H1 (cell line): ENCODE results near the gene LRRC55. TPM values are rescaled to one million over a fixed set of nuclear protein-coding genes. Genes with fewer than 3 reads are reported as not detected.

Experiments used
- CTCF ChIA-PET: fragments of 300-600 bp; sonication (Branson Sonifier 250); formaldehyde crosslinking; loops from one replicate; lab custom pipeline; 2021; ENCODE audit not compliant: partially characterized antibody; lab: Charles Lee
- POLR2A ChIA-PET: fragments of 300-600 bp; sonication (Branson Sonifier 250); formaldehyde crosslinking; loops from one replicate; lab custom pipeline; 2021; ENCODE audit warnings: inconsistent platforms; ENCODE audit not compliant: partially characterized antibody; lab: Charles Lee
- DNase-seq, 2 experiments: peaks; one replicate each; pipeline versions ENCODE4 v3.0.0 to v3.0.0-alpha.2; 2010 to 2022; ENCODE audit warnings: low spot score in 2 of 2, low read depth in 1 of 2, mixed read lengths in 1 of 2
- FAIRE-seq: peaks from 2 replicates; lab custom pipeline; 2011; peaks lifted over from hg19 to GRCh38; lab: Jason Lieb, UNC
- H2AFZ ChIP-seq: 2 replicates; pipeline ENCODE4 v1.8.1; 2012; ENCODE audit warnings: low read length, inconsistent platforms
- H2AK5ac ChIP-seq: 2 replicates; pipeline ENCODE4 v1.6.1; 2013; ENCODE audit warnings: low read depth, low read length
- H2BK120ac ChIP-seq: replicated peaks from 2 replicates; pipeline ENCODE3; 2013; ENCODE audit warnings: low read depth, low read length, inconsistent platforms
- H2BK12ac ChIP-seq: 2 replicates; pipeline ENCODE4 v1.6.1; 2013; ENCODE audit warnings: low read depth, low read length
- H2BK15ac ChIP-seq: 2 replicates; pipeline ENCODE4 v1.6.1; 2013; ENCODE audit warnings: low read length
- H2BK20ac ChIP-seq: 2 replicates; pipeline ENCODE4 v1.6.1; 2013; ENCODE audit warnings: low read length
- H2BK5ac ChIP-seq: 2 replicates; pipeline ENCODE4 v1.6.1; 2013; ENCODE audit warnings: low read depth, low read length
- H3K14ac ChIP-seq: 2 replicates; pipeline ENCODE4 v1.6.1; 2013; ENCODE audit warnings: inconsistent platforms; ENCODE audit not compliant: insufficient read length
- H3K18ac ChIP-seq: 2 replicates; pipeline ENCODE4 v1.6.1; 2013; ENCODE audit warnings: low read length; ENCODE audit errors: extremely low read depth
- H3K23ac ChIP-seq: 2 replicates; pipeline ENCODE4 v1.6.1; 2013; ENCODE audit warnings: inconsistent platforms; ENCODE audit not compliant: insufficient read length
- H3K23me2 ChIP-seq: 2 replicates; pipeline ENCODE4 v1.6.1; 2013; ENCODE audit warnings: low read depth, low read length
- H3K27ac ChIP-seq: 2 replicates; pipeline ENCODE4 v1.6.1; 2011; ENCODE audit warnings: low read depth, low read length, inconsistent platforms
- H3K27me3 ChIP-seq, 4 experiments: replicated peaks in 1 of 4; 1 replicate in 1 of 4; 2 replicates in 3 of 4; pipeline versions ENCODE4 v1.6.1 to v1.8.1; 2011 to 2013; ENCODE audit warnings: low read length in 3 of 4, mild to moderate bottlenecking in 3 of 4, inconsistent platforms in 2 of 4, mixed read lengths in 2 of 4, moderate library complexity in 1 of 4; ENCODE audit not compliant: control insufficient read depth in 3 of 4, insufficient read depth in 3 of 4; ENCODE audit errors: extremely low read depth in 1 of 4
- H3K36me3 ChIP-seq, 4 experiments: 2 replicates each; pipeline versions ENCODE4 v1.6.1 to v1.8.1; 2011 to 2013; ENCODE audit warnings: mild to moderate bottlenecking in 4 of 4, low read length in 3 of 4, moderate library complexity in 2 of 4, control low read depth in 1 of 4, inconsistent platforms in 1 of 4; ENCODE audit not compliant: insufficient read depth in 4 of 4, control insufficient read depth in 2 of 4
- H3K4ac ChIP-seq: replicated peaks from 2 replicates; pipeline ENCODE3; 2013; ENCODE audit warnings: low read length, low read depth, mixed read lengths, inconsistent platforms; ENCODE audit not compliant: insufficient read length
- H3K4me1 ChIP-seq, 4 experiments: replicated peaks in 1 of 4; 1 replicate in 1 of 4; 2 replicates in 3 of 4; pipeline versions ENCODE4 v1.6.1 to v1.8.1; 2011 to 2013; ENCODE audit warnings: low read length in 3 of 4, inconsistent platforms in 2 of 4, mixed read lengths in 1 of 4; ENCODE audit not compliant: insufficient read depth in 4 of 4, control insufficient read depth in 3 of 4
- H3K4me2 ChIP-seq, 2 experiments: 2 replicates each; pipeline versions ENCODE4 v1.6.1 to v1.8.1; 2011 to 2013; ENCODE audit warnings: low read depth in 2 of 2, low read length in 2 of 2, control low read depth in 1 of 2, inconsistent platforms in 1 of 2, mild to moderate bottlenecking in 1 of 2; ENCODE audit not compliant: insufficient read depth in 1 of 2
- H3K4me3 ChIP-seq, 4 experiments: fragments of 200-600, 300-600 bp in 1 of 4; sonication (generic), shearing (Covaris generic), sonication (Bioruptor Twin) in 1 of 4; 2 replicates each; pipeline versions ENCODE4 v1.5.1 to v1.8.1; 2011 to 2016; ENCODE audit warnings: low read length in 4 of 4, low read depth in 3 of 4, control low read depth in 2 of 4, inconsistent platforms in 2 of 4, mild to moderate bottlenecking in 2 of 4, mixed read lengths in 1 of 4, moderate library complexity in 1 of 4; ENCODE audit not compliant: insufficient read depth in 2 of 4; ENCODE audit errors: extremely low read depth in 1 of 4
- H3K56ac ChIP-seq: replicated peaks from 2 replicates; pipeline ENCODE3; 2013; ENCODE audit warnings: low read depth, mild to moderate bottlenecking, mixed read lengths, low read length, inconsistent platforms; ENCODE audit not compliant: insufficient read length
- H3K79me1 ChIP-seq: 2 replicates; pipeline ENCODE4 v1.6.1; 2013; ENCODE audit warnings: low read depth, low read length, control low read depth
- H3K79me2 ChIP-seq, 2 experiments: 2 replicates each; pipeline versions ENCODE4 v1.6.1 to v1.8.1; 2012 to 2013; ENCODE audit warnings: low read length in 2 of 2, mild to moderate bottlenecking in 2 of 2, inconsistent platforms in 1 of 2; ENCODE audit not compliant: insufficient read depth in 2 of 2, control insufficient read depth in 1 of 2
- H3K9ac ChIP-seq, 4 experiments: replicated peaks in 1 of 4; 1 replicate in 1 of 4; 2 replicates in 3 of 4; pipeline versions ENCODE4 v1.6.1 to v1.8.1; 2011 to 2013; ENCODE audit warnings: low read depth in 3 of 4, low read length in 3 of 4, control low read depth in 2 of 4, mild to moderate bottlenecking in 2 of 4, moderate library complexity in 2 of 4, inconsistent platforms in 1 of 4; ENCODE audit errors: extremely low read depth in 1 of 4
- H3K9me3 ChIP-seq, 2 experiments: 2 replicates each; pipeline versions ENCODE4 v1.6.1 to v1.8.1; 2012 to 2013; ENCODE audit warnings: mild to moderate bottlenecking in 2 of 2, moderate library complexity in 2 of 2, control low read depth in 1 of 2, inconsistent platforms in 1 of 2, low read depth in 1 of 2, low read length in 1 of 2, mixed read lengths in 1 of 2; ENCODE audit not compliant: insufficient read depth in 2 of 2
- H4K20me1 ChIP-seq, 2 experiments: replicated peaks in 1 of 2; 2 replicates each; pipeline versions ENCODE3 to v1.8.1; 2011 to 2013; ENCODE audit warnings: inconsistent platforms in 2 of 2, low read length in 2 of 2, mild to moderate bottlenecking in 1 of 2; ENCODE audit not compliant: insufficient read depth in 2 of 2, control insufficient read depth in 1 of 2
- H4K5ac ChIP-seq: 2 replicates; pipeline ENCODE4 v1.6.1; 2013; ENCODE audit warnings: low read length, low read depth, mixed read lengths, inconsistent platforms; ENCODE audit not compliant: insufficient read length
- H4K8ac ChIP-seq: 2 replicates; pipeline ENCODE4 v1.8.0; 2013; ENCODE audit warnings: mild to moderate bottlenecking, moderate library complexity, low read length, inconsistent platforms; ENCODE audit not compliant: insufficient read depth; ENCODE audit errors: extremely low read depth
- H4K91ac ChIP-seq: replicated peaks from 2 replicates; pipeline ENCODE3; 2013; ENCODE audit warnings: low read length, mixed read lengths, inconsistent platforms; ENCODE audit not compliant: insufficient read length
- CHD1 ChIP-seq: IDR thresholded peaks from 2 replicates; pipeline ENCODE4 v1.6.1; 2012; ENCODE audit warnings: low read depth, low read length, improper control_type of control experiment
- CREB1 ChIP-seq: IDR thresholded peaks from 2 replicates; pipeline ENCODE4 v1.6.1; 2012; ENCODE audit warnings: inconsistent platforms
- EGR1 ChIP-seq: IDR thresholded peaks from 2 replicates; pipeline ENCODE4 v1.6.1; 2011; ENCODE audit warnings: low read depth, low read length, borderline replicate concordance
- EP300 ChIP-seq, 2 experiments: IDR thresholded peaks; 1 replicate in 1 of 2; 2 replicates in 1 of 2; pipeline ENCODE4 v1.6.1; 2011 to 2012; ENCODE audit warnings: low read depth in 2 of 2, low read length in 2 of 2, mild to moderate bottlenecking in 2 of 2, borderline replicate concordance in 1 of 2, inconsistent platforms in 1 of 2, moderate library complexity in 1 of 2
- NANOG ChIP-seq: IDR thresholded peaks from 2 replicates; pipeline ENCODE4 v1.6.1; 2011; ENCODE audit warnings: low read length, low read depth, mild to moderate bottlenecking, inconsistent platforms; ENCODE audit not compliant: insufficient read depth, poor library complexity, severe bottlenecking
- RNF2 ChIP-seq: fragments of 200-900, 300-1000 bp; sonication (generic); IDR thresholded peaks from 2 replicates; pipeline ENCODE4 v1.7.1; 2016; ENCODE audit warnings: borderline replicate concordance, low read depth, mild to moderate bottlenecking, antibody characterized with exemption, low read length; ENCODE audit not compliant: poor library complexity, severe bottlenecking; ENCODE audit errors: missing control alignments
- RXRA ChIP-seq: IDR thresholded peaks from 2 replicates; pipeline ENCODE4 v1.6.1; 2011; ENCODE audit warnings: low read depth, mild to moderate bottlenecking, low read length, moderate library complexity; ENCODE audit not compliant: insufficient read depth
- WGBS, 2 experiments: shearing (Covaris generic) in 1 of 2; methylation state at CpG; one replicate each; pipeline versions ENCODE4 v1.1.6 to v1.1.7; 2013 to 2015; ENCODE audit warnings: low lambda C conversion rate in 2 of 2, mixed read lengths in 2 of 2, inconsistent platforms in 1 of 2, low coverage in 1 of 2, missing lambda C conversion rate in 1 of 2; ENCODE audit not compliant: insufficient replicate concordance in 2 of 2, insufficient coverage in 1 of 2, insufficient read length in 1 of 2; ENCODE audit errors: extremely low coverage in 1 of 2, missing lambda C conversion rate in 1 of 2; 5-methylcytosine and 5-hydroxymethylcytosine counted together
- polyA plus RNA-seq, 7 experiments: library from polyadenylated mRNA; depleted of rRNA in 3 of 7; stranded (reverse) in 5 of 7; unstranded in 2 of 7; fragments of >200 nt in 5 of 7; fragments of 200-250 nt in 2 of 7; gene quantifications; 1 replicate in 5 of 7; 2 replicates in 1 of 7; 4 replicates in 1 of 7; pipeline versions ENCODE4 v1.2.1 to v1.2.3, GENCODE V29; 2011 to 2013; ENCODE audit warnings: missing spikeins in 2 of 7, mixed read lengths in 2 of 7
- total RNA-seq: library from RNA; stranded (reverse); fragmentation: NEBNext Ultra II Directional; extraction: Animal tissue kit (Norgen Biotek cat#: 25700); gene quantifications from 2 replicates; pipeline ENCODE4 v1.2.1, GENCODE V29; 2021
- TF ChIP-seq, protein P1 (sequence below): IDR thresholded peaks from 2 replicates; pipeline ENCODE4 v1.6.1; 2012; ENCODE audit warnings: low read length, inconsistent platforms

LRRC55 gene
- total and polyA plus RNA-seq, 2 of the 8 experiments (the other 6 are each of a cell fraction or from before 2014, with no cell fraction given) = 0.62 to 1.1 TPM

- no peak overlapping the region for H3K27ac ChIP-seq
- TF ChIP-seq RNF2 (no peak), NANOG (no peak), RXRA (no peak), EP300 (IDR thresholded peaks at IDR 0.05; ENCODE audit: borderline replicate concordance in 1 of 2, low read depth in 2 of 2, low read length in 2 of 2) (no peak), CHD1 (no peak), EGR1 (no peak), CREB1 (no peak)
- TF ChIP-seq, protein P1, sequence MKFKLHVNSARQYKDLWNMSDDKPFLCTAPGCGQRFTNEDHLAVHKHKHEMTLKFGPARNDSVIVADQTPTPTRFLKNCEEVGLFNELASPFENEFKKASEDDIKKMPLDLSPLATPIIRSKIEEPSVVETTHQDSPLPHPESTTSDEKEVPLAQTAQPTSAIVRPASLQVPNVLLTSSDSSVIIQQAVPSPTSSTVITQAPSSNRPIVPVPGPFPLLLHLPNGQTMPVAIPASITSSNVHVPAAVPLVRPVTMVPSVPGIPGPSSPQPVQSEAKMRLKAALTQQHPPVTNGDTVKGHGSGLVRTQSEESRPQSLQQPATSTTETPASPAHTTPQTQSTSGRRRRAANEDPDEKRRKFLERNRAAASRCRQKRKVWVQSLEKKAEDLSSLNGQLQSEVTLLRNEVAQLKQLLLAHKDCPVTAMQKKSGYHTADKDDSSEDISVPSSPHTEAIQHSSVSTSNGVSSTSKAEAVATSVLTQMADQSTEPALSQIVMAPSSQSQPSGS = no peak
- TF ChIP-seq, all 59 proteins: peak for 0
- Histone ChIP-seq H4K8ac (no peak overlapping the region), H3K4me1 (peaks cover 0 to 4% (median 2%) of the 10 kb centered on the region in 4 experiments; a peak in 2 of 7 replicates), H2BK12ac (no peak overlapping the region), H2AK5ac (no peak overlapping the region), H3K14ac (no peak overlapping the region), H3K18ac (no peak overlapping the region), H4K91ac (no peak overlapping the region), H3K27me3 (peaks cover 0 to 2% (median under 1%) of the 10 kb centered on the region in 4 experiments; a peak in 3 of 7 replicates), H3K36me3 (no peaks in the 10 kb centered on the region), H4K5ac (no peak overlapping the region), H3K9me3 (no peaks in the 10 kb centered on the region), H3K4me2 (no peak overlapping the region), H3K23ac (no peak overlapping the region), H3K79me1 (no peaks in the 10 kb centered on the region), H3K23me2 (no peaks in the 10 kb centered on the region), H2AFZ (no peak overlapping the region), H4K20me1 (no peaks in the 10 kb centered on the region), H3K9ac (no peak overlapping the region), H3K4me3 (no peak overlapping the region), H2BK20ac (no peak overlapping the region), H3K79me2 (no peaks in the 10 kb centered on the region), H3K56ac (no peak overlapping the region), H3K4ac (no peak overlapping the region), H2BK5ac (no peak overlapping the region), H2BK120ac (no peak overlapping the region), H2BK15ac (no peak overlapping the region)
- no peak for FAIRE-seq
- CTCF ChIA-PET = interaction anchor here (1.8 kb wide), 1 partner anchor 30 kb away, joined by 5 read pairs; no protein-coding TSS in a partner anchor
- POLR2A ChIA-PET = no interaction called here
- DNase-seq = no peak
- 90% methylated on average over 5 of the region's 5 CpGs; no CpG with 5 or more reads in 1 of the 2 experiments for WGBS, 2 experiments
Measured at GRCh38 chr11:57161351-57161750, 20.4 kb upstream of the LRRC55 start.
